Measurements from ENCODE around the gene NEK11. TPM values are rescaled to one million over a fixed set of nuclear protein-coding genes. Genes with fewer than 3 reads are reported as not detected.

The NEK11 gene
- polyA plus RNA-seq, 3 donors, result 0.31 to 0.56 (median 0.43) TPM

- no peaks in the 10 kb centered on the region for H3K79me2 ChIP-seq (ENCODE audit: insufficient read depth, low read length)
- Mint-ChIP-seq H3K9me3 (peaks cover 0 to 12% (median 7%) of the 10 kb centered on the region in 7 donors), H3K27me3 (ENCODE audit: low read depth in 3 of 3) (peaks cover 0 to 8% (median 2%) of the 10 kb centered on the region in 3 donors), H3K27ac (no peak overlapping the region), H3K4me1 (peaks cover 6% of the 10 kb centered on the region), H3K4me3 (no peak overlapping the region), H3K36me3 (no peaks in the 10 kb centered on the region)
- no peaks in the 10 kb centered on the region for H3K27me3 ChIP-seq (ENCODE audit: control insufficient read depth in 2 of 2, insufficient read depth in 2 of 2, low read length in 2 of 2)
- no peak overlapping the region for H3K9ac ChIP-seq (ENCODE audit: insufficient read depth, low read length, poor library complexity, severe bottlenecking)
- no peaks in the 10 kb centered on the region for H3K36me3 ChIP-seq (replicated peaks in 1 of 2; ENCODE audit: control insufficient read depth in 1 of 2, insufficient read depth in 2 of 2, low read length in 2 of 2)
- H3K9me3 ChIP-seq (replicated peaks in 1 of 2; ENCODE audit: control insufficient read depth in 1 of 2, insufficient read depth in 1 of 2, low read length in 2 of 2), result peaks cover 0 to 3% of the 10 kb centered on the region in 2 donors
- H4K20me1 ChIP-seq (ENCODE audit: insufficient read depth, low read length), result no peaks in the 10 kb centered on the region
- no peak overlapping the region for H2AFZ ChIP-seq (ENCODE audit: insufficient read depth, low read depth, low read length, poor library complexity, severe bottlenecking)
- DNase-seq, result no peak
- no peak overlapping the region for H3K27ac ChIP-seq (ENCODE audit: low read depth in 1 of 2, low read length in 2 of 2)
- TF ChIP-seq CTCF (IDR thresholded peaks at IDR 0.05), result no peak
- H3K4me1 ChIP-seq (ENCODE audit: control insufficient read depth in 1 of 2, insufficient read depth in 2 of 2, low read length in 2 of 2), result no peaks in the 10 kb centered on the region
- no peak overlapping the region for H3K4me3 ChIP-seq (replicated peaks in 1 of 3; ENCODE audit: low read depth in 2 of 3, low read length in 3 of 3)
- no peak overlapping the region for H3K4me2 ChIP-seq (replicated peaks; ENCODE audit: extremely low read depth, low read length, poor library complexity, severe bottlenecking)
- intact Hi-C loops (cut with micrococcal nuclease), result no loop called here
- WGBS (ENCODE audit: insufficient coverage), result 95% methylated on average over 5 of the region's 5 CpGs
Measured at GRCh38 chr3:131304890-131305289, 278.2 kb downstream of the NEK11 start.

GRCh38 chr3:131306242-131306641 is 279.6 kb downstream of the NEK11 start:
- H3K27me3 Mint-ChIP-seq (ENCODE audit: low read depth in 3 of 3), result peaks cover 0 to 8% (median 2%) of the 10 kb centered on the region in 3 donors
- Histone ChIP-seq H3K4me3 (replicated peaks in 1 of 3; ENCODE audit: low read depth in 2 of 3, low read length in 3 of 3) (no peak overlapping the region), H2AFZ (ENCODE audit: insufficient read depth, low read depth, low read length, poor library complexity, severe bottlenecking) (no peak overlapping the region), H3K79me2 (ENCODE audit: insufficient read depth, low read length) (no peaks in the 10 kb centered on the region), H3K36me3 (replicated peaks in 1 of 2; ENCODE audit: control insufficient read depth in 1 of 2, insufficient read depth in 2 of 2, low read length in 2 of 2) (no peaks in the 10 kb centered on the region), H3K9me3 (replicated peaks in 1 of 2; ENCODE audit: control insufficient read depth in 1 of 2, insufficient read depth in 1 of 2, low read length in 2 of 2) (peaks cover 0 to 3% of the 10 kb centered on the region in 2 donors), H4K20me1 (ENCODE audit: insufficient read depth, low read length) (no peaks in the 10 kb centered on the region), H3K9ac (ENCODE audit: insufficient read depth, low read length, poor library complexity, severe bottlenecking) (no peak overlapping the region), H3K27ac (ENCODE audit: low read depth in 1 of 2, low read length in 2 of 2) (no peak overlapping the region), H3K4me1 (ENCODE audit: control insufficient read depth in 1 of 2, insufficient read depth in 2 of 2, low read length in 2 of 2) (no peaks in the 10 kb centered on the region), H3K4me2 (replicated peaks; ENCODE audit: extremely low read depth, low read length, poor library complexity, severe bottlenecking) (no peak overlapping the region), H3K27me3 (ENCODE audit: control insufficient read depth in 2 of 2, insufficient read depth in 2 of 2, low read length in 2 of 2) (no peaks in the 10 kb centered on the region)
- H3K27ac Mint-ChIP-seq, result no peak overlapping the region
- TF ChIP-seq CTCF (IDR thresholded peaks at IDR 0.05), result no peak
- peaks cover 6% of the 10 kb centered on the region for H3K4me1 Mint-ChIP-seq
- no peaks in the 10 kb centered on the region for H3K36me3 Mint-ChIP-seq
- intact Hi-C loops (cut with micrococcal nuclease), result no loop called here
- H3K4me3 Mint-ChIP-seq, result no peak overlapping the region
- peaks cover 0 to 12% (median 7%) of the 10 kb centered on the region in 7 donors for H3K9me3 Mint-ChIP-seq
- DNase-seq, result no peak
